ENCODE results near the gene BBS7. TPM values are rescaled to one million over a fixed set of nuclear protein-coding genes. Genes with fewer than 3 reads are reported as not detected.

The BBS7 gene
- polyA plus RNA-seq, 2 donors, result 4.9 to 6.8 TPM

Other genes with a start within 250 kb of the BBS7 start
- gene ANXA5, start 173.5 kb downstream of the BBS7 start, polyA plus RNA-seq, result 10 to 100 TPM; 86.3 to 97.2 TPM
- under 1 TPM in 1 of 2 donors, not detected in 1; 0.04 TPM for gene SMIM43, start 105.3 kb downstream of the BBS7 start, polyA plus RNA-seq
- gene EXOSC9, start 69.2 kb downstream of the BBS7 start, polyA plus RNA-seq, result 10 to 100 TPM; 16.3 to 18.9 TPM
- 10 to 100 TPM in 1 of 2 donors, 1 to 10 TPM in 1; 7.4 to 13.8 TPM for gene CCNA2, start 46.6 kb downstream of the BBS7 start, polyA plus RNA-seq
- under 1 TPM; 0.04 to 0.05 TPM for gene TRPC3, start 81.6 kb upstream of the BBS7 start, polyA plus RNA-seq

Measured in esophagus (tissue), 2 donors.